HL-60 (cell line): Measurements from ENCODE around the gene ADAMTSL5.

ENCODE experiments used
- SPI1 ChIP-seq: IDR thresholded peaks from 2 replicates; pipeline ENCODE4 v1.6.1; 2012; ENCODE audit warnings: low read depth, mild to moderate bottlenecking, borderline replicate concordance
- TF ChIP-seq, protein P1 (sequence below): IDR thresholded peaks from one replicate; pipeline ENCODE4 v1.5.1; 2011; ENCODE audit warnings: low read length, control low read depth, inconsistent platforms; ENCODE audit not compliant: insufficient read depth

DNA sequence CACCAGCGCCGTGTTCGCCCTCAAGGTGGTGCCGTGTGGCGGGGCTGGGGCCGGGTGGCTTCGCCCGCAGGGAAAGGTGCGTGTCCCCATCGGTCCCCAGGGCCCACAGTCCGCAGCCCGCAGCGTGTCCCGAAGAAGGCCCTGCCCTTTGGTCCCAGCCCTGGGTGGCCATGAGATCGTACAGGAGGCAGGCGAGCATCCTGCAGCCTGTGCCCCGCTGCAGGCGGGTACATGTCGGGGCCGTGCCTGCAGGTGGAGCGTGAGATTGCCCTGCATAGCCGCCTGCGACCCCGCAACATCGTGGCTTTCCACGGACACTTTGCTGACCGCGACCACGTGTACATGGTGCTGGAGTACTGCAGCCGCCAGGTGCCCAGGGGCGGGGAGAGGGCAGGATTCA lies 12.5 kb upstream of the ADAMTSL5 start:
- TF ChIP-seq, protein P1, sequence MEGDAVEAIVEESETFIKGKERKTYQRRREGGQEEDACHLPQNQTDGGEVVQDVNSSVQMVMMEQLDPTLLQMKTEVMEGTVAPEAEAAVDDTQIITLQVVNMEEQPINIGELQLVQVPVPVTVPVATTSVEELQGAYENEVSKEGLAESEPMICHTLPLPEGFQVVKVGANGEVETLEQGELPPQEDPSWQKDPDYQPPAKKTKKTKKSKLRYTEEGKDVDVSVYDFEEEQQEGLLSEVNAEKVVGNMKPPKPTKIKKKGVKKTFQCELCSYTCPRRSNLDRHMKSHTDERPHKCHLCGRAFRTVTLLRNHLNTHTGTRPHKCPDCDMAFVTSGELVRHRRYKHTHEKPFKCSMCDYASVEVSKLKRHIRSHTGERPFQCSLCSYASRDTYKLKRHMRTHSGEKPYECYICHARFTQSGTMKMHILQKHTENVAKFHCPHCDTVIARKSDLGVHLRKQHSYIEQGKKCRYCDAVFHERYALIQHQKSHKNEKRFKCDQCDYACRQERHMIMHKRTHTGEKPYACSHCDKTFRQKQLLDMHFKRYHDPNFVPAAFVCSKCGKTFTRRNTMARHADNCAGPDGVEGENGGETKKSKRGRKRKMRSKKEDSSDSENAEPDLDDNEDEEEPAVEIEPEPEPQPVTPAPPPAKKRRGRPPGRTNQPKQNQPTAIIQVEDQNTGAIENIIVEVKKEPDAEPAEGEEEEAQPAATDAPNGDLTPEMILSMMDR, result no peak
- TF ChIP-seq SPI1, result no peak
